Measurements from ENCODE around the gene CADM2. TPM values are rescaled to one million over a fixed set of nuclear protein-coding genes. Genes with fewer than 3 reads are reported as not detected.

The CADM2 gene
- total and polyA plus RNA-seq, 12 donors = 0.12 to 3.0 (median 0.62) TPM

- Histone ChIP-seq H3K4me3 (no peak overlapping the region), H3K4me1 (no peaks in the 10 kb centered on the region), H3K36me3 (no peaks in the 10 kb centered on the region), H3K9me3 (no peaks in the 10 kb centered on the region), H3K27ac (no peak overlapping the region), H3K27me3 (no peaks in the 10 kb centered on the region)
- no peak for ATAC-seq
- WGBS, 2 donors = 62 to 65% methylated on average over 3 of the region's 3 CpGs
- intact Hi-C loops (cut with DNase I) = loop anchor here in 1 of 10 donors (10.0 kb wide), 1 partner anchor 219 kb away; no protein-coding TSS in a partner anchor
- no peak for DNase-seq
- TF ChIP-seq CTCF (IDR thresholded peaks at IDR 0.05) = no peak
Measured at GRCh38 chr3:85586018-85586417, 627.2 kb downstream of the CADM2 start.

GRCh38 chr3:85589145-85589544 lies 630.4 kb downstream of the CADM2 start:
- DNase-seq (no peak), ATAC-seq (no peak)
- Histone ChIP-seq H3K9me3 (no peaks in the 10 kb centered on the region), H3K4me1 (no peaks in the 10 kb centered on the region), H3K27ac (no peak overlapping the region), H3K4me3 (no peak overlapping the region), H3K27me3 (no peaks in the 10 kb centered on the region), H3K36me3 (no peaks in the 10 kb centered on the region)
- WGBS, 2 donors = 64 to 69% methylated on average over 3 of the region's 3 CpGs
- intact Hi-C loops (cut with DNase I) = loop anchor here in 1 of 10 donors (10.0 kb wide), 1 partner anchor 216 kb away; no protein-coding TSS in a partner anchor
- no peak for TF ChIP-seq CTCF (IDR thresholded peaks at IDR 0.05)

- TF ChIP-seq CTCF (IDR thresholded peaks at IDR 0.05) = no peak
Measured at GRCh38 chr3:85591451-85591850, 632.7 kb downstream of the CADM2 start.

GRCh38 chr3:85592256-85592655 lies 633.5 kb downstream of the CADM2 start:
- no peak for TF ChIP-seq CTCF (IDR thresholded peaks at IDR 0.05)
- 92 to 97% methylated on average over 1 of the region's 1 CpG for WGBS, 2 donors
- no peaks in the 10 kb centered on the region for H3K27me3 ChIP-seq
- H3K4me3 ChIP-seq = no peak overlapping the region
- DNase-seq (no peak), ATAC-seq (no peak)
- no peaks in the 10 kb centered on the region for H3K36me3 ChIP-seq
- no peak overlapping the region for H3K27ac ChIP-seq
- intact Hi-C loops (cut with DNase I) = no loop called here
- H3K4me1 ChIP-seq = no peaks in the 10 kb centered on the region
- H3K9me3 ChIP-seq = no peaks in the 10 kb centered on the region

More at GRCh38 chr3:85591451-85591850, 632.7 kb downstream of the CADM2 start:
- ATAC-seq (no peak), DNase-seq (no peak)
- Histone ChIP-seq H3K4me1 (no peaks in the 10 kb centered on the region), H3K27ac (no peak overlapping the region), H3K27me3 (no peaks in the 10 kb centered on the region), H3K9me3 (no peaks in the 10 kb centered on the region), H3K4me3 (no peak overlapping the region), H3K36me3 (no peaks in the 10 kb centered on the region)
- intact Hi-C loops (cut with DNase I) = no loop called here
- 69 to 81% methylated on average over 2 of the region's 2 CpGs for WGBS, 2 donors
